ENCODE results near the gene PLIN4. TPM values are rescaled to one million over a fixed set of nuclear protein-coding genes. Genes with fewer than 3 reads are reported as not detected.
A peak's percentile ranks its signal among the peaks of the same experiment; 100 is the strongest.

PLIN4 gene
- total and polyA plus RNA-seq, 3 experiments from 2014 or later, result 0.04 to 0.15 TPM; not detected in 1

DNA sequence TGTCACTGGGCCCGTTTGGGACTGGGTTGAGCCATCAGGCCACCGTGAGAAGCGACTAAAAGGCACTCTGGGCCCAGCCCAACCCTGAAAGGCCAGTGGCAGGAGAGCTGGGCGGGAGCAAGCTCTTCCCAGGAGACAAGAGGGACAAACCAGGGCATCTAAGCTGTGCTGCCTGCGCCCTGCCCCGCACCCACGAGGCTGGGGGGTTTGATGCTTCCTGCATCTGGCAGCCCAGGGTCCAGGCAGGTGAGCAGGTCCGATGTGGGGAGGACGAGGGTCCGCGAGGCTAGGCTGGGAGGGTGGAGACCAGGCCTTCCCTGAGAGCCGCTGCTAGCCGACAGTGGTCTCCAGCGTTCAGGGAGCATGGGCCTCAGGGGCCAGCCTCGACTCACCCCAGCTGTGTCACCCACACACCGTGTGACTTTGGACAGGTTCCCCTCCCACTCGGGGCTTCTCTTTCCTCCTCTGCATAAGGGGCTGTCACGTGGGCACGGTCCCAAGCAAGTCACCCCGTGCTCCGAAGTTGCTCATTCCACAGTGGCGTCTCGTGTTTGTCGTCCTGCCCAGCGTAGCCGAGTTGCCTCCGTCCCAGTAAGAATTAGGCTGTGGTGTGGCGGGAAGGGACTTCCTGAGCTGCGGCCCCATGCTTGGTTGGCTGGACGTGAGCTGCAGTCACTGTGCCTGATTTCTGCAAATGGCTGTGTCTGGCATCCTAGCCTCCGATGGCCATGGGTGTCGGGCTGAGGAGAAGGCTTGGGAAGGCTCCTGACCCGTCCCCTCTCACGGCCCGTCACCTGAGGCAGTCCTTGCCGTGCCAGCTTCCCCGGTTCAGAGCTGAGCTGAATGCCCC, 15.8 kb downstream of the PLIN4 start:
- H3K27me3 Mint-ChIP-seq, result no peaks in the 10 kb centered on the region
- H3K36me3 Mint-ChIP-seq, result peaks cover 3 to 58% (median 4%) of the 10 kb centered on the region in 3 donors
- H3K4me1 Mint-ChIP-seq, result no peaks in the 10 kb centered on the region
- Histone ChIP-seq H3K27me3 (ENCODE audit: insufficient read depth, low read length, poor library complexity, severe bottlenecking) (no peaks in the 10 kb centered on the region), H3K36me3 (ENCODE audit: insufficient read depth, low read length) (no peaks in the 10 kb centered on the region), H3K27ac (ENCODE audit: low read depth, low read length) (no peak overlapping the region), H3K9me3 (ENCODE audit: low read length) (no peaks in the 10 kb centered on the region), H3K4me1 (ENCODE audit: insufficient read depth, low read length) (no peaks in the 10 kb centered on the region), H3K4me3 (ENCODE audit: low read length) (no peak overlapping the region)
- DNase-seq, result no peak
- H3K9me3 Mint-ChIP-seq, result no peaks in the 10 kb centered on the region
- CTCF ChIA-PET, result no interaction called here
- POLR2A ChIA-PET, result no interaction called here
- no peak overlapping the region for H3K4me3 Mint-ChIP-seq
- H3K27ac Mint-ChIP-seq, result no peak overlapping the region

DNA sequence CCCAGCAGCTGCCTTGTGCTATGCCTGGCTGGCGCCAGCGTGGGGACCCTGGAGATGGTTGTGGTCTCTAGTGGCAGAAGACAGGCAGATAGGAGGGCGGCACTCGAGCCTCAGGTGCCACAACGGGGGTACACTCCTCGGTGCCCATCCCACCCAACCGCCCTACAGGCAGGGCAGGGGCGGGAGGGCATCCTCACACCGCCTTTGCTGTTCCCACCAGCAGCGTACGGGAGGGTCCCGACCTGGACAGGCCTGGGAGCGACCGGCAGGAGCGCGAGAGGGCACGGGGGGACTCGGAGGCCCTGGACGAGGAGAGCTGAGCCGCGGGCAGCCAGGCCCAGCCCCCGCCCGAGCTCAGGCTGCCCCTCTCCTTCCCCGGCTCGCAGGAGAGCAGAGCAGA, 16.6 kb downstream of the PLIN4 start:
- Histone ChIP-seq H3K27ac (ENCODE audit: low read depth, low read length) (no peak overlapping the region), H3K9me3 (ENCODE audit: low read length) (no peaks in the 10 kb centered on the region), H3K36me3 (ENCODE audit: insufficient read depth, low read length) (no peaks in the 10 kb centered on the region), H3K27me3 (ENCODE audit: insufficient read depth, low read length, poor library complexity, severe bottlenecking) (no peaks in the 10 kb centered on the region), H3K4me1 (ENCODE audit: insufficient read depth, low read length) (no peaks in the 10 kb centered on the region), H3K4me3 (ENCODE audit: low read length) (no peak overlapping the region)
- H3K27me3 Mint-ChIP-seq, result no peaks in the 10 kb centered on the region
- peaks cover 3 to 61% (median 4%) of the 10 kb centered on the region in 3 donors for H3K36me3 Mint-ChIP-seq
- no peak for DNase-seq
- no peak overlapping the region for H3K27ac Mint-ChIP-seq
- no peaks in the 10 kb centered on the region for H3K9me3 Mint-ChIP-seq
- H3K4me3 Mint-ChIP-seq, result no peak overlapping the region
- ChIA-PET CTCF (no interaction called here), POLR2A (interaction anchor here (0.6 kb wide), 1 partner anchor 25 kb away, joined by 3 read pairs; no protein-coding TSS in a partner anchor)
- no peaks in the 10 kb centered on the region for H3K4me1 Mint-ChIP-seq

DNA sequence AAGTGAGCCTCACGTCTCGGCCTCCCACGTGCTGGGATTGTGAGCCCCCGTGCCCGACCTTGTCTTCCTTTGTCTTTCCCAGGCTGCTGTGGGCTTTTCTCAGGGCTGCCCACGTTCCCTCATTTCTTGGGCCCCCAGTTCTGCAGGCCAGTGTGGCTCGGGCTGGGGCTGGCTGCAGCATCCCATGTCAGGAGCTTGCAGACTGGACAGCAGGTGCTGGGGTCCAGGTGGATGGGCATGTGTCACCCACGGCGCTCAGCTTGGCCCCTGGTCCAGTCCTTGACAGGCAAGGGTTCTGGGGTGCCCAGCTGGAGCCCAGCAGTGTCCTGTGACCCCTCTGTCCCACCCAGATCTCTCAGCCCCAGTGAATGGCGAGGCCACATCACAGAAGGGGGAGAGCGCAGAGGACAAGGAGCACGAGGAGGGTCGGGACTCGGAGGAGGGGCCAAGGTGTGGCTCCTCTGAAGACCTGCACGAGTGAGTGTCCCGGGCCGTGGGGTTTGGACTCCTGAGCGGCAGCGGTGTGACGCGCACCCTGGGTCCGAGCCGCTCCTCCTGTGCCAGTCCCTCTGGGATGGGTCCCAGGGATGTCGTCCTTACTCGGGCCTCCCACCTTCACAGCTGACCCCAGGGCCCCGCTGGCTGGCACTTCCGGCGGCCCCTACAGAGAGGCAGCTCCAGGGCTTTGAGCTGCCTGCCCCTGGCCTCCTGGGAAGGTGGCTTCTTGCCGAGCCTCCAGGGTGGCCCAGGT, 17.3 kb downstream of the PLIN4 start:
- Mint-ChIP-seq H3K4me3 (no peak overlapping the region), H3K4me1 (no peaks in the 10 kb centered on the region), H3K36me3 (peaks cover 0 to 60% (median 0%) of the 10 kb centered on the region in 3 donors), H3K27ac (no peak overlapping the region), H3K9me3 (no peaks in the 10 kb centered on the region), H3K27me3 (no peaks in the 10 kb centered on the region)
- Histone ChIP-seq H3K9me3 (ENCODE audit: low read length) (no peaks in the 10 kb centered on the region), H3K4me3 (ENCODE audit: low read length) (no peak overlapping the region), H3K27ac (ENCODE audit: low read depth, low read length) (no peak overlapping the region), H3K27me3 (ENCODE audit: insufficient read depth, low read length, poor library complexity, severe bottlenecking) (no peaks in the 10 kb centered on the region), H3K4me1 (ENCODE audit: insufficient read depth, low read length) (no peaks in the 10 kb centered on the region), H3K36me3 (ENCODE audit: insufficient read depth, low read length) (no peaks in the 10 kb centered on the region)
- DNase-seq, result no peak
- POLR2A ChIA-PET, result interaction anchor here (0.6 kb wide), 1 partner anchor 25 kb away, joined by 3 read pairs; no protein-coding TSS in a partner anchor
- CTCF ChIA-PET, result no interaction called here

DNA sequence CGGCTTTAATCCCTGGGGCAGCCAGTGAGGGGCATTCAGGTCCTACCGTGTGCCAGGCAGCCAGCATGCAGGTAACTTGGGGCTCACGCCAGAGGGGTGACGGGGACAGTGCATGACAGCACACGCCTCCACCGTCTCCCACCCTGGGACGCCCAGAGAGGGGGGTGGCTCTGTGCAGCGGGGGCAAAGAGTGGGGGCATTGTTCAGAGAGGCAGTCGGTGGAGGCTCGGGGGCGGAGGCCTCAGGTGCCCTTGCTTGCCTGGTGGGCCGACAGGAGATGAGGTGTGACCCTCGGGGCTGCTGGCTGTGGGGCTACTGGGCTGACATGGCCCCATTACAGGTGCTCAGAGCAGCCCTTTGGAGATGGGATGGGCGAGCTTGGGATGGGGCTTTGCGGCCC, 18.4 kb downstream of the PLIN4 start:
- no peak overlapping the region for H3K27ac ChIP-seq (ENCODE audit: low read depth, low read length)
- no peaks in the 10 kb centered on the region for H3K9me3 Mint-ChIP-seq
- H3K27ac Mint-ChIP-seq, result no peak overlapping the region
- no peaks in the 10 kb centered on the region for H3K4me1 ChIP-seq (ENCODE audit: insufficient read depth, low read length)
- ChIA-PET CTCF (no interaction called here), POLR2A (no interaction called here)
- H3K9me3 ChIP-seq (ENCODE audit: low read length), result no peaks in the 10 kb centered on the region
- H3K27me3 ChIP-seq (ENCODE audit: insufficient read depth, low read length, poor library complexity, severe bottlenecking), result no peaks in the 10 kb centered on the region
- H3K4me3 ChIP-seq (ENCODE audit: low read length), result no peak overlapping the region
- DNase-seq, result no peak
- H3K4me1 Mint-ChIP-seq, result no peaks in the 10 kb centered on the region
- no peak overlapping the region for H3K4me3 Mint-ChIP-seq
- peaks cover 0 to 60% (median 0%) of the 10 kb centered on the region in 3 donors for H3K36me3 Mint-ChIP-seq
- H3K27me3 Mint-ChIP-seq, result no peaks in the 10 kb centered on the region
- H3K36me3 ChIP-seq (ENCODE audit: insufficient read depth, low read length), result no peaks in the 10 kb centered on the region

DNA sequence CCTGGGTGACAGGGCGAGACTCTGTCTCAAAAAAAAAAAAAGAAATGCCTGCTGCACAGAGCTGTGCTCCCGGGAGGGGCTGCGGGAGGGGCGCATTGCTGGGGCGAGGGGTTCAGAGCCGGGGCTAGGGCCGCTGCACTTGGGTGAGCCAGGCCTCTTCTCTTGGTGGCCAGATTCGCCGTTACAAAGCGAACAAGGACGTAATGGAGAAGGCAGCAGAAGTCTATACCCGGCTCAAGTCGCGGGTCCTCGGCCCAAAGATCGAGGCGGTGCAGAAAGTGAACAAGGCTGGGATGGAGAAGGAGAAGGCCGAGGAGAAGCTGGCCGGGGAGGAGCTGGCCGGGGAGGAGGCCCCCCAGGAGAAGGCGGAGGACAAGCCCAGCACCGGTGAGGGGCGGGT, 19.0 kb downstream of the PLIN4 start:
- POLR2A ChIA-PET, result no interaction called here
- CTCF ChIA-PET, result no interaction called here

DNA sequence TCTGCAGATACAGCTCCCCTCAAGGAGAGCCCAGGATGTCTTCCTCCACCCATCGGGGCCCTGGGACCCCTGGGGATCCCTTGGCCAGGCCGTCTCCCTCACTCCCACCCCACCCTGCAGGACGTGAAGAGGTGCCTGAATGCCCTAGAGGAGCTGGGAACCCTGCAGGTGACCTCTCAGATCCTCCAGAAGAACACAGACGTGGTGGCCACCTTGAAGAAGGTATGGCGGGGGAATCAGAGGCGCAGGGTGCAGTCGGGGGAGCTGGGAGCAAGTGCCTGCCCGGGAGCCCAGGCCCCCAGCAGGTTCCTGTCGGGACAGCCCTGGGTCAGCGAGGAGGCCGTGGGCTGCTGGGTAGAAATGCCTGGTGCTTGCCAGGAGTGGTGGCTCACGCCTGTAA, 19.6 kb downstream of the PLIN4 start:
- Mint-ChIP-seq H3K27ac (no peak overlapping the region), H3K27me3 (no peaks in the 10 kb centered on the region), H3K4me1 (no peaks in the 10 kb centered on the region), H3K9me3 (no peaks in the 10 kb centered on the region), H3K4me3 (no peak overlapping the region), H3K36me3 (peaks cover 0 to 62% (median 0%) of the 10 kb centered on the region in 3 donors)
- Histone ChIP-seq H3K27ac (ENCODE audit: low read depth, low read length) (no peak overlapping the region), H3K4me1 (ENCODE audit: insufficient read depth, low read length) (no peaks in the 10 kb centered on the region), H3K9me3 (ENCODE audit: low read length) (no peaks in the 10 kb centered on the region), H3K27me3 (ENCODE audit: insufficient read depth, low read length, poor library complexity, severe bottlenecking) (no peaks in the 10 kb centered on the region), H3K36me3 (ENCODE audit: insufficient read depth, low read length) (no peaks in the 10 kb centered on the region), H3K4me3 (ENCODE audit: low read length) (no peak overlapping the region)
- ChIA-PET CTCF (no interaction called here), POLR2A (no interaction called here)
- no peak for DNase-seq

More for the DNA sequence above, 19.0 kb downstream of the PLIN4 start:
- H3K4me1 ChIP-seq (ENCODE audit: insufficient read depth, low read length), result no peaks in the 10 kb centered on the region
- Mint-ChIP-seq H3K4me3 (no peak overlapping the region), H3K4me1 (no peaks in the 10 kb centered on the region), H3K9me3 (no peaks in the 10 kb centered on the region), H3K27ac (peak overlapping the region in 1 of 8 donors; percentile 36), H3K36me3 (peaks cover 0 to 65% (median 0%) of the 10 kb centered on the region in 3 donors), H3K27me3 (no peaks in the 10 kb centered on the region)
- H3K4me3 ChIP-seq (ENCODE audit: low read length), result no peak overlapping the region
- no peak for DNase-seq
- no peak overlapping the region for H3K27ac ChIP-seq (ENCODE audit: low read depth, low read length)
- no peaks in the 10 kb centered on the region for H3K36me3 ChIP-seq (ENCODE audit: insufficient read depth, low read length)
- no peaks in the 10 kb centered on the region for H3K9me3 ChIP-seq (ENCODE audit: low read length)
- H3K27me3 ChIP-seq (ENCODE audit: insufficient read depth, low read length, poor library complexity, severe bottlenecking), result no peaks in the 10 kb centered on the region

DNA sequence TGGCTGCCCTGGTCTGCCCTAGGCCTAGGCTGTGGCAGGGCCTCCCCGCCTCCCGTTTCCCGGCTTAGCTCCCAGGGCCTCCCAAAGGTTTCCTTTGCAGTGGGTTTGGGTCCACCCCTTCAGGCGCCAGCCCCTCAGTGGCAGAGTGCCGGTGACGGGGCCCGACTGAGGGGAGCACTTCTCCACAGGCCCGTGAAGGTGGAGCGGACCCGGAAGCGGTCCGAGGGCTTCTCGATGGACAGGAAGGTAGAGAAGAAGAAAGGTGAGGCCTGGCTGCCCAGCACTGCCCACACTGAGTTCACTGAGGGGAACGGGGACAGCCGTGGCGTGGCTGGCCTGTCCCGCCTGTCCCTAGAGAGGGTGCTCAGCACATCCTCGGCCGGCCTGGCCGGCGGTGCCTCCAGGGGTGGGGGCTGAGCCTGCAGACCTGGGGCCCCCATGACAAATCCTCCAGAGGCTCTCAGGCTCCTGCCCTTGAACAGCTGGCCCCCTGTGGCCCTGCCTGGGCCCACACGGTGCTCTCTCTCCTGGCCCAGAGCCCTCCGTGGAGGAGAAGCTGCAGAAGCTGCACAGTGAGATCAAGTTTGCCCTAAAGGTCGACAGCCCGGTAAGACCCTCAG, 20.4 kb downstream of the PLIN4 start:
- Histone ChIP-seq H3K27ac (ENCODE audit: low read depth, low read length) (no peak overlapping the region), H3K27me3 (ENCODE audit: insufficient read depth, low read length, poor library complexity, severe bottlenecking) (no peaks in the 10 kb centered on the region), H3K36me3 (ENCODE audit: insufficient read depth, low read length) (peaks cover 2% of the 10 kb centered on the region), H3K4me3 (ENCODE audit: low read length) (no peak overlapping the region), H3K9me3 (ENCODE audit: low read length) (no peaks in the 10 kb centered on the region), H3K4me1 (ENCODE audit: insufficient read depth, low read length) (no peaks in the 10 kb centered on the region)
- ChIA-PET POLR2A (no interaction called here), CTCF (no interaction called here)
- no peaks in the 10 kb centered on the region for H3K9me3 Mint-ChIP-seq
- no peak overlapping the region for H3K27ac Mint-ChIP-seq
- peaks cover 0 to 59% (median 0%) of the 10 kb centered on the region in 3 donors for H3K36me3 Mint-ChIP-seq
- no peak for DNase-seq
- no peak overlapping the region for H3K4me3 Mint-ChIP-seq
- H3K4me1 Mint-ChIP-seq, result no peaks in the 10 kb centered on the region
- H3K27me3 Mint-ChIP-seq, result no peaks in the 10 kb centered on the region

DNA sequence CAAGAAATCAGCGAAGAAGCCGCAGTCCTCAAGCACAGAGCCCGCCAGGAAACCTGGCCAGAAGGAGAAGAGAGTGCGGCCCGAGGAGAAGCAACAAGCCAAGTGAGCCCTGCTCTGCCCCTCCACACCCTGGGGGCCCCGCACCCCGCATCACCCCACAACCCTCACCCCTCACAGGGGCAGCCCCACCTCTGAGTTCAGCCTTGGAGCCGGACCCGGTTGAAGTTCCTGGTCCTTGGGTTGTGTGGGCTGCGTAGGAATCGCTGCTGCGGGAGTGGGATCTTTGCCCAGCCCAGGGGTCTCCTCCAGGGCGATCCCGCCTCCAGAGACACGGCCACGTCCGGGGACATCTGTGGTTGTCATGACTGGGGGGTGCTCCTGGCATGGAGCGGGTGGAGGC, 22.0 kb downstream of the PLIN4 start:
- H3K36me3 Mint-ChIP-seq, result peaks cover 0 to 50% (median 0%) of the 10 kb centered on the region in 3 donors
- no peaks in the 10 kb centered on the region for H3K9me3 ChIP-seq (ENCODE audit: low read length)
- no peak overlapping the region for H3K4me3 ChIP-seq (ENCODE audit: low read length)
- no peaks in the 10 kb centered on the region for H3K4me1 Mint-ChIP-seq
- POLR2A ChIA-PET, result no interaction called here
- H3K4me1 ChIP-seq (ENCODE audit: insufficient read depth, low read length), result no peaks in the 10 kb centered on the region
- no peak overlapping the region for H3K4me3 Mint-ChIP-seq
- H3K27ac Mint-ChIP-seq, result no peak overlapping the region
- H3K9me3 Mint-ChIP-seq, result no peaks in the 10 kb centered on the region
- H3K36me3 ChIP-seq (ENCODE audit: insufficient read depth, low read length), result peaks cover 17% of the 10 kb centered on the region
- no peak overlapping the region for H3K27ac ChIP-seq (ENCODE audit: low read depth, low read length)
- CTCF ChIA-PET, result no interaction called here
- H3K27me3 Mint-ChIP-seq, result no peaks in the 10 kb centered on the region
- no peaks in the 10 kb centered on the region for H3K27me3 ChIP-seq (ENCODE audit: insufficient read depth, low read length, poor library complexity, severe bottlenecking)
- DNase-seq, result no peak

All from CD8-positive, alpha-beta memory T cell (primary cell).